GM18907 (cell line): ENCODE results near the gene CHST6.
"Not testable (repeated sequence)": the region's sequence is repeated elsewhere in the genome, so short reads cannot be mapped to it uniquely, and the experiment has no call there.

Experiments
- ATAC-seq: cut with Tn5 transposase; IDR thresholded peaks from one replicate; pipeline ENCODE4 v1.9.1; 2021; ENCODE audit warnings: mild to moderate bottlenecking, moderate library complexity; ENCODE audit not compliant: unreplicated experiment

CHST6 gene

DNA sequence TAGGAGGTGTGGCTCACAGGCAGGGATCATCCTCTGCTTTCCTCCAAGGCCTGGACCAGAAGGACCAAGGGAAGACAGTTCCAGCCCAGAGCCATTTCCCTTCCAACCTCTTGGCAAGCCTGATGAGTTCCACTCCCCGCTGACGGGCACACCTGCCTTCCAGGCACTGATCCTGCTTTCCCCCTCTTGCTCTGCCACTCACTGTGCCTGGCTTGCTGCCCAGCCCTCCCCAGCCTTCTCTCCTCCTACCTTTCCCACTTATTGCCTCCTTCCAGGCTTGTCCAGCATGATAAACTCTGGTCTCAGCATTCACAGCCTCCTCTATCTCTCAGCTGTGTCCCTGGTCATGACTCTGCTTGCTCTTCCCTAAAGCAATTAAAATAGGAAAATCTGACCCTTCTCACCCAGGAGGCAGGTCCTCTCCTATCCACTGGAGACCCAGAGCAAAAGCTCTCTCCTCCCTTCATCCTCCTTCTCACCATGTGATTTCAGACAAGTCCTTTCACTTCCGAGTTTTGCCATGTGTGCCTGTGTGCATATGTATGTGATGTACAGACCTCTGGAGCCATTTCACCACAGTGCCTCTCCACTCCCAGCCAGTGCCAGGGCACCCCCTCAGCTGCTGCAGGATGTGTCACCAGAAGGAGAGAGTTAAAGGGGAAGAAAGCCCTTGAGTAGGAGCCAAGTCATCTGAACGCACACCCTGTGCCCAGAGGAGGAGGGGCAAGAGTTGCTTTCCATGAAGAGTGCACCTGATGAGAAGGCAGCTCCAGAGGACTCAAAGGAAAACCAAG is 17.4 kb downstream of the CHST6 start:
- no peak for ATAC-seq

- ATAC-seq = no peak
These were observed 18.4 kb downstream of the CHST6 start for GRCh38 chr16:75476817-75477216.

DNA sequence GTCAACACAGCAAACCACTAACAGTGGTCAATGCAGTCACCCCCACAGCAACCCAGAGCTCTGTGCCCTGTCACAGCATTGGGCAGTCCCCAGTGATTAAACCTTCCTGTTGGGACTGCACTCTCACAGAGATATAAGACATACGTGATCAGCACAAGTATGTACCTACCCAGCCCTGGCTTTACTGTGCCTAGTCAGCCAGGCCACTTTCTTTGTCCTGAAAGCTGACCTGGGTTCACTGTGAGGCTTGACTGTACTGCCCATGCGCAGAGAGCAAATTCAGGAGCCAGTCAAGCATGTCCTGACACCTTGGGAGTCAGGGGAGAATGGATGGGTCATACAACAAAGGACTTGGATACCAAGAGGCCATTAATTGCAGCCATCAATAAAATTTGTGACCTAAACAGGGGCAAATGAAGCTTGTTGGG is 19.8 kb downstream of the CHST6 start:
- ATAC-seq = no peak

- no peak for ATAC-seq
These were observed 22.0 kb downstream of the CHST6 start for GRCh38 chr16:75472908-75473877.

- ATAC-seq = peak; percentile 64
These were observed 23.3 kb downstream of the CHST6 start for GRCh38 chr16:75471723-75472633.

DNA sequence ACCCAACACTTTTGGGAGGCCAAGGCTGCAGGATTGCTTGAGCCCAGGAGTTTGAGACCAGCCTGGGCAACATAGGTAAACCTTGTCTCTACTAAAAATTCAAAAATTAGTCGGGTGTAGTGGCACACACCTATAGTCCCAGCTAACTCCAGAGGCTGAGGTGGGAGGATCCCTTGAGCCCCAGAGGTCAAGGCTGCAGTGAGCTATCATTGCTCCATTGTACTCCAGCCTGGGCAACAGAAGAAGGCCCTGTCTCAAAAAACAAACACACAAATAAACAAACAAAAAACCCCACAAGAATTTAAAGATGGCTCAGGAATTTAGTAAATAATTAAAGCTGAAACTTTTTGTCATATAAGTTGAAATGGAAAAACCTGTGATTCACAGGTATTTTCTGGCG is 28.5 kb downstream of the CHST6 start:
- ATAC-seq = no peak

GRCh38 chr16:75464122-75464918 is 30.9 kb downstream of the CHST6 start, which contains the start of gene TMEM170A:
TMEM170A (minus strand) TSS chr16:75464689; CDS start chr16:75464600, 89 bp downstream.
- ATAC-seq = peak; percentile 95

DNA sequence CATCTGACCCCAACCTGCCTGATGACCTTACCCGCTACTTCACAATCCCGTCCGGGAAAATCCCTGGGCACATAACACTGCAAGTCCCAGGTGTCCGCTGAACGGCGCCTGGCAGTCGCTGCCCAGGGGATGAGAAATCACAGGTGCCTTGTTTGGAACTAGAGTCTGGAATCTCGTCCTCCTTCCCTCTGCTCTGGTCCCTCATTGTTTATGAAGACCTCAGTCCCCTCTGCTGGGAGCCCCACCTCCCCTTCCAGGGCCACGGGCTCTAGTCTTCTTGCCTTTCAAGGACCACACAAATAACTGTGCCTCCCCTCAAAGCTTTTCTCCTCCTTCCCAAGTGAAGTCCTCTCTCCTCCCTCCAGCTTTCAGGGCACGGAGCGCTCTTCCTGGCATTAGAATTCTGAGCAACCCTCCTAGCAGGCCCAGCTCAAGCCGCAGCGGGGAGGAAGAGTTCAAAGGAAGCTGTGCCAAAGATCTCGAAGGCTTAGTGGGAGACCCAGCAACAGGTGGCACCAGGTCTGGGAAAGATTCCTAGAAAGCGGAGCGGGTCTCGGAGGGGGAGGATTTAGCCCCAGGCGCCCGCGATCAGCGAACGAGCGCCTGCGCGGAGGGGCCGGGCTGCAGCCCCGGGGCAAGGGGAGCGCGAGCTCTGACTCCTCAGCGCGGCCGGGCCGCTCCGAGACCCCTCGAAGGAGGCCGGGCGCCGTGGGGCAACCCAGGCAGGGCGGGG is 31.7 kb downstream of the CHST6 start:
- peak; percentile 21 for ATAC-seq

GRCh38 chr16:75462806-75463205 is 32.4 kb downstream of the CHST6 start:
- ATAC-seq = peak; percentile 22

- no peak for ATAC-seq
These were observed 33.7 kb downstream of the CHST6 start for GRCh38 chr16:75461575-75461974.

- no peak for ATAC-seq
These were observed 34.8 kb downstream of the CHST6 start for GRCh38 chr16:75460446-75460845.

- ATAC-seq = no peak
These were observed 35.5 kb downstream of the CHST6 start for GRCh38 chr16:75459691-75460090.

GRCh38 chr16:75458439-75458838 is 36.8 kb downstream of the CHST6 start:
- no peak for ATAC-seq

GRCh38 chr16:75458029-75458428 is 37.2 kb downstream of the CHST6 start:
- ATAC-seq = no peak

- ATAC-seq = no peak
These were observed 37.7 kb downstream of the CHST6 start for GRCh38 chr16:75457485-75458021.

GRCh38 chr16:75456971-75457370 is 38.3 kb downstream of the CHST6 start:
- ATAC-seq = no peak

DNA sequence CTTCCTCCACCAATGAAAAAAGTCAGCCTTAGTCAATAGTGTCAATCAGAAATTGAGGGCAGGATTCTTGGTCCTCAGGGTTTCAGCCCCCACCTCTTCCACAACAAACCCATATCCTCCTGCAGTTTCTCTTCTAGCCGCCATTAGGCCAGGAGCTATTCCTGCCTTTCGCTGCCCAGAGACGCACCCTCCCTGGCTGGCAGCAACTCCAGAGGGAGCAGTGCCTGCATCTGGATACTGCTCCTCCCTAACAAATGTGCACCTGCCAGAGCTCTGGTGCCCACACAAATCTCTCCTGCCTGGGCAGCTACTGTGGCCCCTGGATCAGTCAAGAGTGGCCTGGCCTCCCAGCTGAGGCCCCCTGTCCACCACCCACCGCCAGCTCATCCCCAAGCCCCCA is 38.8 kb downstream of the CHST6 start:
- not testable (repeated sequence) for ATAC-seq

- no peak for ATAC-seq
These were observed 39.6 kb downstream of the CHST6 start for GRCh38 chr16:75455677-75456076.
